Esophagus muscularis mucosa (tissue), 3 donors: ENCODE measurements around the gene PRSS3.

Source experiments
- POLR2A ChIP-seq: fragments of 450-650 bp; IDR thresholded peaks from one replicate; pipeline ENCODE4 v1.6.1; 2017; ENCODE audit warnings: antibody characterized with exemption, moderate library complexity, mild to moderate bottlenecking, low read depth
- POLR2AphosphoS5 ChIP-seq, 2 donors: sonication (generic); formaldehyde crosslinking; IDR thresholded peaks; one replicate each; pipeline ENCODE4 v1.6.1; 2017; ENCODE audit warnings: antibody characterized with exemption in 2 of 2
- TF ChIP-seq, protein P1 (sequence below), 3 experiments: fragments of 200-600 bp in 2 of 3; fragments of 450-650 bp in 1 of 3; sonication (generic) in 2 of 3; IDR thresholded peaks; one replicate each; pipeline ENCODE4 v1.5.1; 2017 to 2019; ENCODE audit warnings: antibody characterized with exemption in 3 of 3, mild to moderate bottlenecking in 2 of 3, moderate library complexity in 1 of 3

DNA sequence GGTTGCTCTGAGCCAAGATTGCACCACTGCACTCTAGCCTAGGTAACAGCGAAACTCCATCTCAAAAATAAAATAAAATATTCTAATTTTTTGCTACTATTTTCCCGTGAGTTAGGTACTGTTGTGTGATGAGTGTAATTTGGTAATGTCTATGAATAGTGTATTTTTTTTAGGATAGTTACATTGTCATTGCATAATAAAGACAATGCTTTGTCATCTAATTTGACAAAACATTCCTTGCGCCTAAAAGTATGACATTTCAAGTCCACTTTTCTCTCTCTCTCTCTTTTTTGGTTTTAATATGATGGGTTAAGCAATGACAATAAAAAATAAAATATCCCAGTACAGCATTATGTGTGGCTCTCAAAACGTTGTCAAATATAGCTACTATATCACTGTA is 50.9 kb downstream of the PRSS3 start:
- TF ChIP-seq POLR2A (no peak), POLR2AphosphoS5 (IDR thresholded peaks at IDR 0.05) (no peak)
- TF ChIP-seq, protein P1, sequence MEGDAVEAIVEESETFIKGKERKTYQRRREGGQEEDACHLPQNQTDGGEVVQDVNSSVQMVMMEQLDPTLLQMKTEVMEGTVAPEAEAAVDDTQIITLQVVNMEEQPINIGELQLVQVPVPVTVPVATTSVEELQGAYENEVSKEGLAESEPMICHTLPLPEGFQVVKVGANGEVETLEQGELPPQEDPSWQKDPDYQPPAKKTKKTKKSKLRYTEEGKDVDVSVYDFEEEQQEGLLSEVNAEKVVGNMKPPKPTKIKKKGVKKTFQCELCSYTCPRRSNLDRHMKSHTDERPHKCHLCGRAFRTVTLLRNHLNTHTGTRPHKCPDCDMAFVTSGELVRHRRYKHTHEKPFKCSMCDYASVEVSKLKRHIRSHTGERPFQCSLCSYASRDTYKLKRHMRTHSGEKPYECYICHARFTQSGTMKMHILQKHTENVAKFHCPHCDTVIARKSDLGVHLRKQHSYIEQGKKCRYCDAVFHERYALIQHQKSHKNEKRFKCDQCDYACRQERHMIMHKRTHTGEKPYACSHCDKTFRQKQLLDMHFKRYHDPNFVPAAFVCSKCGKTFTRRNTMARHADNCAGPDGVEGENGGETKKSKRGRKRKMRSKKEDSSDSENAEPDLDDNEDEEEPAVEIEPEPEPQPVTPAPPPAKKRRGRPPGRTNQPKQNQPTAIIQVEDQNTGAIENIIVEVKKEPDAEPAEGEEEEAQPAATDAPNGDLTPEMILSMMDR (IDR thresholded peaks at IDR 0.05), result no peak
